Esophagus muscularis mucosa (tissue), 3 donors: Measurements from ENCODE around the gene ITPR1.

Experiments
- POLR2A ChIP-seq: fragments of 450-650 bp; IDR thresholded peaks from one replicate; pipeline ENCODE4 v1.6.1; 2017; ENCODE audit warnings: antibody characterized with exemption, moderate library complexity, mild to moderate bottlenecking, low read depth
- POLR2AphosphoS5 ChIP-seq, 2 donors: sonication (generic); formaldehyde crosslinking; IDR thresholded peaks; one replicate each; pipeline ENCODE4 v1.6.1; 2017; ENCODE audit warnings: antibody characterized with exemption in 2 of 2
- TF ChIP-seq, protein P1 (sequence below), 3 experiments: fragments of 200-600 bp in 2 of 3; fragments of 450-650 bp in 1 of 3; sonication (generic) in 2 of 3; IDR thresholded peaks; one replicate each; pipeline ENCODE4 v1.5.1; 2017 to 2019; ENCODE audit warnings: antibody characterized with exemption in 3 of 3, mild to moderate bottlenecking in 2 of 3, moderate library complexity in 1 of 3

DNA sequence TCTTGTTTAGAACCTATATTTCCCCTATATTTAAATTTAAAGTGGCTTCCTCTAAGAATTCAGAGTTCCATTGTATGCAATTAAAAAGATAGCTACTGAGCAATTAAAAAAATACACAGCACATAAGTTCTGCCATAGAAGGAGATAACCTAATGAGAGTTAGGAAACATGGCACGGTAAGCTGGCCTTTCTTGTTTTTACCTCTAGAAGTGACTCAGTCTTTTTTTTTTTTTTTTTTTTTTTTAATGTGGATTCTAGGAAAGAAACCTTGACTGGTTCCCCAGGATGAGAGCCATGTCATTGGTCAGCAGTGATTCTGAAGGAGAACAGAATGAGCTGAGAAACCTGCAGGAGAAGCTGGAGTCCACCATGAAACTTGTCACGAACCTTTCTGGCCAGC, 343.4 kb downstream of the ITPR1 start:
- TF ChIP-seq POLR2A (no peak), POLR2AphosphoS5 (IDR thresholded peaks at IDR 0.05) (no peak)
- TF ChIP-seq, protein P1, sequence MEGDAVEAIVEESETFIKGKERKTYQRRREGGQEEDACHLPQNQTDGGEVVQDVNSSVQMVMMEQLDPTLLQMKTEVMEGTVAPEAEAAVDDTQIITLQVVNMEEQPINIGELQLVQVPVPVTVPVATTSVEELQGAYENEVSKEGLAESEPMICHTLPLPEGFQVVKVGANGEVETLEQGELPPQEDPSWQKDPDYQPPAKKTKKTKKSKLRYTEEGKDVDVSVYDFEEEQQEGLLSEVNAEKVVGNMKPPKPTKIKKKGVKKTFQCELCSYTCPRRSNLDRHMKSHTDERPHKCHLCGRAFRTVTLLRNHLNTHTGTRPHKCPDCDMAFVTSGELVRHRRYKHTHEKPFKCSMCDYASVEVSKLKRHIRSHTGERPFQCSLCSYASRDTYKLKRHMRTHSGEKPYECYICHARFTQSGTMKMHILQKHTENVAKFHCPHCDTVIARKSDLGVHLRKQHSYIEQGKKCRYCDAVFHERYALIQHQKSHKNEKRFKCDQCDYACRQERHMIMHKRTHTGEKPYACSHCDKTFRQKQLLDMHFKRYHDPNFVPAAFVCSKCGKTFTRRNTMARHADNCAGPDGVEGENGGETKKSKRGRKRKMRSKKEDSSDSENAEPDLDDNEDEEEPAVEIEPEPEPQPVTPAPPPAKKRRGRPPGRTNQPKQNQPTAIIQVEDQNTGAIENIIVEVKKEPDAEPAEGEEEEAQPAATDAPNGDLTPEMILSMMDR (IDR thresholded peaks at IDR 0.05): no peak
